ENCODE data around the gene IL12RB2.

The IL12RB2 gene

DNA sequence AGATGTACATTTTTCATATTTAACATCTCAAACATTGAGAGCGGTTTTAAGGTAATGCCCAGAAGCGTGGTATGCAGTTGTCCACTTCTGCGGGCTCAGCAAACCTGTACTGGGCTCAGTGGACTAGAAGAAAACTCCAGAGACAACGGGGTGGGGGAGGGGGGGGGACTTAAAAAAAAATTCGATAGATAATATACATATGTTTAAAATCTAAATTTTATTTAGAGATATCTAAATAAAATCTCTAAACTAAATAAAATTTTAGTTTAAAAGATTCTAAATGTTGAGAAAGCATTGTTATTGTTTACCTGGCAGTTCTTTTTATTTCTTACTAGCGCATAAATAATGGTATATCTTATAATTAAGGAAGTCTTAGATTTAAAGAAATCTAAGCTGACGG is 1.1 kb upstream of the IL12RB2 start:
- H3K27me3 ChIP-seq (ENCODE audit: insufficient read depth, low read length) = no peaks in the 10 kb centered on the region
- H3K4me3 ChIP-seq (ENCODE audit: low read depth, low read length, poor library complexity, severe bottlenecking) = no peak overlapping the region
- TF ChIP-seq EZH2 (IDR thresholded peaks at IDR 0.05; ENCODE audit: borderline replicate concordance, low read length) = no peak
- TF ChIP-seq, protein P1, sequence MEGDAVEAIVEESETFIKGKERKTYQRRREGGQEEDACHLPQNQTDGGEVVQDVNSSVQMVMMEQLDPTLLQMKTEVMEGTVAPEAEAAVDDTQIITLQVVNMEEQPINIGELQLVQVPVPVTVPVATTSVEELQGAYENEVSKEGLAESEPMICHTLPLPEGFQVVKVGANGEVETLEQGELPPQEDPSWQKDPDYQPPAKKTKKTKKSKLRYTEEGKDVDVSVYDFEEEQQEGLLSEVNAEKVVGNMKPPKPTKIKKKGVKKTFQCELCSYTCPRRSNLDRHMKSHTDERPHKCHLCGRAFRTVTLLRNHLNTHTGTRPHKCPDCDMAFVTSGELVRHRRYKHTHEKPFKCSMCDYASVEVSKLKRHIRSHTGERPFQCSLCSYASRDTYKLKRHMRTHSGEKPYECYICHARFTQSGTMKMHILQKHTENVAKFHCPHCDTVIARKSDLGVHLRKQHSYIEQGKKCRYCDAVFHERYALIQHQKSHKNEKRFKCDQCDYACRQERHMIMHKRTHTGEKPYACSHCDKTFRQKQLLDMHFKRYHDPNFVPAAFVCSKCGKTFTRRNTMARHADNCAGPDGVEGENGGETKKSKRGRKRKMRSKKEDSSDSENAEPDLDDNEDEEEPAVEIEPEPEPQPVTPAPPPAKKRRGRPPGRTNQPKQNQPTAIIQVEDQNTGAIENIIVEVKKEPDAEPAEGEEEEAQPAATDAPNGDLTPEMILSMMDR (IDR thresholded peaks at IDR 0.05; ENCODE audit: low read length) = no peak
- no peaks in the 10 kb centered on the region for H3K9me2 ChIP-seq (ENCODE audit: low read depth, low read length)
- no peaks in the 10 kb centered on the region for H3K4me1 ChIP-seq (ENCODE audit: insufficient read depth, low read length, severe bottlenecking)
- no peaks in the 10 kb centered on the region for H3F3A ChIP-seq (ENCODE audit: insufficient read depth, low read length)
- no peaks in the 10 kb centered on the region for H3K79me2 ChIP-seq (ENCODE audit: insufficient read depth, low read length)
- no peak overlapping the region for H3K27ac ChIP-seq (ENCODE audit: low read depth, low read length, poor library complexity, severe bottlenecking)
- H4K20me1 ChIP-seq (ENCODE audit: insufficient read depth, low read length) = no peaks in the 10 kb centered on the region
- no peak overlapping the region for H3K9ac ChIP-seq (ENCODE audit: low read length)
- no peak overlapping the region for H2AFZ ChIP-seq (ENCODE audit: low read length)
- no peak overlapping the region for H3K4me2 ChIP-seq (ENCODE audit: low read length)
- H3K9me3 ChIP-seq (ENCODE audit: low read length) = no peaks in the 10 kb centered on the region
- no peaks in the 10 kb centered on the region for H3K36me3 ChIP-seq (ENCODE audit: insufficient read depth, low read length)

DNA sequence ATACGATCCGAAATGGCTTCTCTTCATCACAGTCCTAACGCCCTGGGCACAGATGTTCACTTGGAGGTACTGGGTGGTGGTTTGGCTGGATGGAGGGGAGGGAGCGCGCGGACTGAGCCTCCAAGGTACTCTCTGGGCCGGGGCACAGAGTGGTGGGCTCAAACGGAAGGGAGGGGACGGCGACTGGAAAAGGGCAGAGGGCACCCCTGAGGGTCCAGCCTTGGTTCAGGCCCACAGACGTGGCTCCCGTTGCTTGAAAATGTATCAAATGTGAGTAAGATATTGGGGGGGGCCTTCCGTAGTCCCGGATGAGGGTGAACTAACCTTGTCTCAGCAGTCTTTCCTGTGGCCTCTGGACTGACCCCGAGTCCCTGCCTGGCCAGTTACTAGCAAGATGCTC is 463 bp downstream of the IL12RB2 start:
- Histone ChIP-seq H3K36me3 (ENCODE audit: insufficient read depth, low read length) (no peaks in the 10 kb centered on the region), H3K9me2 (ENCODE audit: low read depth, low read length) (no peaks in the 10 kb centered on the region), H3K27me3 (ENCODE audit: insufficient read depth, low read length) (no peaks in the 10 kb centered on the region), H3K4me2 (ENCODE audit: low read length) (no peak overlapping the region), H3K27ac (ENCODE audit: low read depth, low read length, poor library complexity, severe bottlenecking) (no peak overlapping the region), H3K79me2 (ENCODE audit: insufficient read depth, low read length) (no peaks in the 10 kb centered on the region), H3K9me3 (ENCODE audit: low read length) (no peaks in the 10 kb centered on the region), H3K4me3 (ENCODE audit: low read depth, low read length, poor library complexity, severe bottlenecking) (no peak overlapping the region), H2AFZ (ENCODE audit: low read length) (no peak overlapping the region), H3K9ac (ENCODE audit: low read length) (no peak overlapping the region), H3F3A (ENCODE audit: insufficient read depth, low read length) (no peaks in the 10 kb centered on the region), H4K20me1 (ENCODE audit: insufficient read depth, low read length) (no peaks in the 10 kb centered on the region), H3K4me1 (ENCODE audit: insufficient read depth, low read length, severe bottlenecking) (no peaks in the 10 kb centered on the region)
- TF ChIP-seq EZH2 (IDR thresholded peaks at IDR 0.05; ENCODE audit: borderline replicate concordance, low read length) = no peak
- TF ChIP-seq, protein P1 (IDR thresholded peaks at IDR 0.05; ENCODE audit: low read length) = no peak

DNA sequence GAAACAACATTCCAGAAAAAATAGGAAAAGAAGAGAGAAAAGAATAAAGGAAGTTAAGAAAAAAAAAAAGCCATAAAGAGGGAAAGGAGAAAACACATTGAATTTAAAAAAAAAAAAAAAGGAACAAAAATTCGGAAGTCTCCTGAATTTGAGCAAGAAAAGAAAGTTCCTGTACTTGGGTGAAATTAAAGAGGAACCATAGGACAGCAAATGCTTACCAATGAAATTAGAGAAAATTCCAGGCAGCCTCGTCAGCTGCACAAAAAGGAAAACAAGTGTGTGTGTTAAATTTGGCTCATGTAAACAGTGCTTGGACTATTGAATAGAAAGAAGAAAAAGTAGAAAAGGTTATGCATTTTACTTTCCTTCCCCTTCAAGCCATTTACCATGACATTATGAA is 4.9 kb downstream of the IL12RB2 start:
- Histone ChIP-seq H4K20me1 (ENCODE audit: insufficient read depth, low read length) (no peaks in the 10 kb centered on the region), H3K4me1 (ENCODE audit: insufficient read depth, low read length, severe bottlenecking) (no peaks in the 10 kb centered on the region), H3K9ac (ENCODE audit: low read length) (no peak overlapping the region), H2AFZ (ENCODE audit: low read length) (no peak overlapping the region), H3K36me3 (ENCODE audit: insufficient read depth, low read length) (no peaks in the 10 kb centered on the region), H3F3A (ENCODE audit: insufficient read depth, low read length) (no peaks in the 10 kb centered on the region), H3K9me2 (ENCODE audit: low read depth, low read length) (no peaks in the 10 kb centered on the region), H3K9me3 (ENCODE audit: low read length) (no peaks in the 10 kb centered on the region), H3K4me3 (ENCODE audit: low read depth, low read length, poor library complexity, severe bottlenecking) (no peak overlapping the region), H3K27me3 (ENCODE audit: insufficient read depth, low read length) (no peaks in the 10 kb centered on the region), H3K4me2 (ENCODE audit: low read length) (no peak overlapping the region), H3K79me2 (ENCODE audit: insufficient read depth, low read length) (no peaks in the 10 kb centered on the region), H3K27ac (ENCODE audit: low read depth, low read length, poor library complexity, severe bottlenecking) (no peak overlapping the region)
- TF ChIP-seq EZH2 (IDR thresholded peaks at IDR 0.05; ENCODE audit: borderline replicate concordance, low read length) = no peak
- TF ChIP-seq, protein P1 (IDR thresholded peaks at IDR 0.05; ENCODE audit: low read length) = no peak
